HL-60 (cell line): ENCODE results near the gene FCHSD2.

Experiments used
- DNase-seq, 2 experiments: peaks; one replicate each; pipeline ENCODE4 v3.0.0-alpha.2; 2010 to 2020; ENCODE audit warnings: low read depth in 1 of 2, low spot score in 1 of 2
- H3K27ac ChIP-seq: fragments of 250-450 bp; sonication (Bioruptor Pico); replicated peaks from 2 replicates; pipeline ENCODE4 v1.5.1; 2020; ENCODE audit warnings: mild to moderate bottlenecking, moderate library complexity
- H3K27me3 ChIP-seq: fragments of 250-450 bp; sonication (Bioruptor Pico); 2 replicates; pipeline ENCODE4 v1.5.1; 2021; ENCODE audit warnings: mild to moderate bottlenecking, moderate library complexity; ENCODE audit not compliant: insufficient read depth, poor library complexity, severe bottlenecking
- H3K4me3 ChIP-seq: replicated peaks from 2 replicates; pipeline ENCODE4 v1.5.1; 2011; ENCODE audit warnings: mild to moderate bottlenecking, control low read depth, low read length; ENCODE audit not compliant: insufficient read depth
- CTCF ChIP-seq: IDR thresholded peaks from one replicate; pipeline ENCODE4 v1.5.1; 2011; ENCODE audit warnings: low read length, control low read depth, inconsistent platforms; ENCODE audit not compliant: insufficient read depth
- GABPA ChIP-seq: IDR thresholded peaks from 2 replicates; pipeline ENCODE4 v1.6.1; 2012; ENCODE audit warnings: low read depth
- POLR2AphosphoS5 ChIP-seq: IDR thresholded peaks from 2 replicates; pipeline ENCODE4 v1.6.1; 2012; ENCODE audit warnings: low read depth
- SPI1 ChIP-seq: IDR thresholded peaks from 2 replicates; pipeline ENCODE4 v1.6.1; 2012; ENCODE audit warnings: low read depth, mild to moderate bottlenecking, borderline replicate concordance
- TF ChIP-seq, protein P1 (sequence below): IDR thresholded peaks from 2 replicates; pipeline ENCODE4 v1.6.1; 2012; ENCODE audit warnings: low read depth; ENCODE audit not compliant: insufficient replicate concordance

FCHSD2 gene

DNA sequence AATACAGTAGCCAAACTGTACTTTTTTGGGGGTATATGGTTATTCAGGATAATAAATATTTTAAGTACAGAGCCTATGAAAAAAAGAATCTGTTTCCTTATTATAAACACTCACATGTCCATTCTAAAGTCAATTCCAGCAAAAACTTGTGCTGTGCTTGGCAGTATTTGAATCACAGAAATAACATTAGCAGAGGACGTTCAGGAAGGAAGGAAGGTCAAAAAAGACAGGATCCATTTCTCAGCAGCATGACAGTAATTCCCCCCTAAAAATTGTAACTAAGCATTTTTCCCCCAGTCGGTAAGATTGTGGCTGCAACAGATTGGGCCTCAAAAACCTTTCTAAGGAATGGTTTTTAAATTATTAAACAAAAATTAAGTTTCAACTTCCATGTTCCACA, 203.1 kb downstream of the FCHSD2 start:
- DNase-seq, result no peak
- TF ChIP-seq SPI1, result no peak
- no peak for TF ChIP-seq GABPA
- TF ChIP-seq POLR2AphosphoS5, result no peak
- TF ChIP-seq, protein P1, sequence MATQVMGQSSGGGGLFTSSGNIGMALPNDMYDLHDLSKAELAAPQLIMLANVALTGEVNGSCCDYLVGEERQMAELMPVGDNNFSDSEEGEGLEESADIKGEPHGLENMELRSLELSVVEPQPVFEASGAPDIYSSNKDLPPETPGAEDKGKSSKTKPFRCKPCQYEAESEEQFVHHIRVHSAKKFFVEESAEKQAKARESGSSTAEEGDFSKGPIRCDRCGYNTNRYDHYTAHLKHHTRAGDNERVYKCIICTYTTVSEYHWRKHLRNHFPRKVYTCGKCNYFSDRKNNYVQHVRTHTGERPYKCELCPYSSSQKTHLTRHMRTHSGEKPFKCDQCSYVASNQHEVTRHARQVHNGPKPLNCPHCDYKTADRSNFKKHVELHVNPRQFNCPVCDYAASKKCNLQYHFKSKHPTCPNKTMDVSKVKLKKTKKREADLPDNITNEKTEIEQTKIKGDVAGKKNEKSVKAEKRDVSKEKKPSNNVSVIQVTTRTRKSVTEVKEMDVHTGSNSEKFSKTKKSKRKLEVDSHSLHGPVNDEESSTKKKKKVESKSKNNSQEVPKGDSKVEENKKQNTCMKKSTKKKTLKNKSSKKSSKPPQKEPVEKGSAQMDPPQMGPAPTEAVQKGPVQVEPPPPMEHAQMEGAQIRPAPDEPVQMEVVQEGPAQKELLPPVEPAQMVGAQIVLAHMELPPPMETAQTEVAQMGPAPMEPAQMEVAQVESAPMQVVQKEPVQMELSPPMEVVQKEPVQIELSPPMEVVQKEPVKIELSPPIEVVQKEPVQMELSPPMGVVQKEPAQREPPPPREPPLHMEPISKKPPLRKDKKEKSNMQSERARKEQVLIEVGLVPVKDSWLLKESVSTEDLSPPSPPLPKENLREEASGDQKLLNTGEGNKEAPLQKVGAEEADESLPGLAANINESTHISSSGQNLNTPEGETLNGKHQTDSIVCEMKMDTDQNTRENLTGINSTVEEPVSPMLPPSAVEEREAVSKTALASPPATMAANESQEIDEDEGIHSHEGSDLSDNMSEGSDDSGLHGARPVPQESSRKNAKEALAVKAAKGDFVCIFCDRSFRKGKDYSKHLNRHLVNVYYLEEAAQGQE, result no peak
- TF ChIP-seq CTCF, result no peak
- no peak overlapping the region for H3K4me3 ChIP-seq
- no peaks in the 10 kb centered on the region for H3K27me3 ChIP-seq
- no peak overlapping the region for H3K27ac ChIP-seq

- no peak overlapping the region for H3K27ac ChIP-seq
- no peak overlapping the region for H3K4me3 ChIP-seq
- no peaks in the 10 kb centered on the region for H3K27me3 ChIP-seq
- DNase-seq, result no peak
- TF ChIP-seq POLR2AphosphoS5, result no peak
- TF ChIP-seq GABPA, result no peak
- no peak for TF ChIP-seq CTCF
- TF ChIP-seq, protein P1, result no peak
- TF ChIP-seq SPI1, result no peak
Measured at GRCh38 chr11:72937439-72937838, 204.7 kb downstream of the FCHSD2 start.

DNA sequence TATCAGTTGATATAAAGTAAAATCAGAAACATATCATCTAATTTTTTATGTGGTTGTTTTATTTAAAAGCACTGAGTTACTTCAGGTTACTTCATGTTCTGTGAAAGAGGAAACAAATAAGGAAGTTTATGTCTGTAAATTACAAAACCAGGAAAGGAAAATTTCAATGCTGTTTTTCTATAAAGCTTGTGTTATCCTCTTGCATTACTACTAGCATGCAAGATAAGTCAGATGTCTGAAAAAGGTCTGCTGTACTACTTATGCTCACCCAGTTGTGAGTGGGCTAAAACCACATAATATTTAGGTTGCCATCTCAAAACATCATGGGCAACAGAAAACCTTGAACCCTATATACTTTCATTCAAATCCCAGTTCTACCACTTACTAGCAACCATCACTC, 206.4 kb downstream of the FCHSD2 start:
- peak overlapping the region; percentile 41 for H3K27ac ChIP-seq
- TF ChIP-seq GABPA (no peak), CTCF (no peak), SPI1 (no peak), POLR2AphosphoS5 (no peak)
- TF ChIP-seq, protein P1, result no peak
- H3K27me3 ChIP-seq, result no peaks in the 10 kb centered on the region
- H3K4me3 ChIP-seq, result no peak overlapping the region
- DNase-seq, result no peak
